Measurements from ENCODE around the gene EFNA5. TPM values are rescaled to one million over a fixed set of nuclear protein-coding genes. Genes with fewer than 3 reads are reported as not detected.

EFNA5 gene
- total RNA-seq, 4 donors from 2014 or later = 1.2 to 22.7 (median 9.4) TPM

DNA sequence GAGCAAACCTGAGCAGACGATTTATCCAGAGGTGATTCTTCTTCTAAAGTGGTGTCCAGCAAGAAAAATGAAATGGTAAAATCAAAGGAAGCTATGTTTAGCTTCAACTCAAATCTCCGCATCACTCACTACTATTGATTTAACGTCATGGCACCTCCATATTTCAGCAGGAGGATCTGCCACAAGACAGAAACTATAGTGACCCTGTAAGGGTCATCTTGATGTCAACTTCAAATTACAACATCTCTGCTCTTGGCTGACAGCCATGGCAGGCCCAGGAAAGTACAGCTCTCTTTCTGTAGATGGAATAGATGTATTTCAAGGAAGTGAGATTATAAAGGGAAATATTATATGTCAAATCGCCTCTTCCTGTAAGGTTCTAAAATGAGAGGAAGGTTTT is 10.1 kb upstream of the EFNA5 start:
- Histone ChIP-seq H3K9me3 (no peaks in the 10 kb centered on the region), H3K4me3 (no peak overlapping the region), H3K36me3 (no peaks in the 10 kb centered on the region), H3K27ac (no peak overlapping the region), H3K4me1 (no peaks in the 10 kb centered on the region), H3K27me3 (no peaks in the 10 kb centered on the region)
- intact Hi-C loops (cut with DNase I; ENCODE audit: low total_unique reads) = no loop called here
- TF ChIP-seq, protein P1, sequence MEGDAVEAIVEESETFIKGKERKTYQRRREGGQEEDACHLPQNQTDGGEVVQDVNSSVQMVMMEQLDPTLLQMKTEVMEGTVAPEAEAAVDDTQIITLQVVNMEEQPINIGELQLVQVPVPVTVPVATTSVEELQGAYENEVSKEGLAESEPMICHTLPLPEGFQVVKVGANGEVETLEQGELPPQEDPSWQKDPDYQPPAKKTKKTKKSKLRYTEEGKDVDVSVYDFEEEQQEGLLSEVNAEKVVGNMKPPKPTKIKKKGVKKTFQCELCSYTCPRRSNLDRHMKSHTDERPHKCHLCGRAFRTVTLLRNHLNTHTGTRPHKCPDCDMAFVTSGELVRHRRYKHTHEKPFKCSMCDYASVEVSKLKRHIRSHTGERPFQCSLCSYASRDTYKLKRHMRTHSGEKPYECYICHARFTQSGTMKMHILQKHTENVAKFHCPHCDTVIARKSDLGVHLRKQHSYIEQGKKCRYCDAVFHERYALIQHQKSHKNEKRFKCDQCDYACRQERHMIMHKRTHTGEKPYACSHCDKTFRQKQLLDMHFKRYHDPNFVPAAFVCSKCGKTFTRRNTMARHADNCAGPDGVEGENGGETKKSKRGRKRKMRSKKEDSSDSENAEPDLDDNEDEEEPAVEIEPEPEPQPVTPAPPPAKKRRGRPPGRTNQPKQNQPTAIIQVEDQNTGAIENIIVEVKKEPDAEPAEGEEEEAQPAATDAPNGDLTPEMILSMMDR (IDR thresholded peaks at IDR 0.05) = no peak
- TF ChIP-seq POLR2A (IDR thresholded peaks at IDR 0.05) = no peak
- no peak for DNase-seq

DNA sequence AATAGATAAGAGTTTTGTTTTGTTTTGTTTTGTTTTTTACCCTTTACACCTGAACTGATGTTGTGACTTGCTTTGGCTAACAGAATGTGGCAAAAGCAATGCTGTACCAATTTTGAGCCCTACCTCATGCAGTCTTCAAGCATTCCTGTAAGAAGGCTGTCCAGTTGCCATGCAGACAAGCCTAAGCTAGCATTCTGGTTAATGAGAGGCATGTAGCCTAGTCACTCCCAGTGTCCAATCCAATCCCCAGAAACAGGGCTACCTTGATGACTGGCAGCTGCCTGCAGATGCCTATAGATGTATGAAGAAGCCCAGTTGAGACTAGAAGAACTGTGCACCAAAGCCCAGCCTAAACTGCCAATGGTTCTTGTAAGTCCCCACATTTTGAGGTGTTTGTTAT is 9.4 kb upstream of the EFNA5 start:
- intact Hi-C loops (cut with DNase I; ENCODE audit: low total_unique reads) = no loop called here

DNA sequence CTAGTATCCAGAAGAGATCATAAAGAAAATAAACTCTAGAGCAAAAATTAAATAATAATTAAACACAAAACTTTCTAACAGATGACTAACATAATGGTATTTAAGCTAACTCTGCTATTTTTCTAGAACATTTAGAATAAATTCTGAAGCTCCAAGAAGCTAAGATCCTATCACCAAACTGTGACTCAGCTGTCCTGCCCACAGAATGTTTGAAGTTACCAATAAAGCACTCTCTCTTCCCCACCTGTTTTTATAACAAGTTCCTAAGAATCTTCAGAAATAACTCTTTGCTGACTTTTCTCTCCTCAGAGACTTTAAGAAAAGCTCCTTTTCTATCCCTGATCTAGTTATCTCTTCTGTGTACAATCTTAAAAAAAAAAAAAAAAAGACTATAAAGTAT is 6.0 kb upstream of the EFNA5 start:
- intact Hi-C loops (cut with DNase I; ENCODE audit: low total_unique reads) = no loop called here
- Histone ChIP-seq H3K9me3 (no peaks in the 10 kb centered on the region), H3K27me3 (no peaks in the 10 kb centered on the region), H3K36me3 (no peaks in the 10 kb centered on the region), H3K4me3 (no peak overlapping the region), H3K27ac (no peak overlapping the region), H3K4me1 (no peaks in the 10 kb centered on the region)
- no peak for DNase-seq
- TF ChIP-seq POLR2A (IDR thresholded peaks at IDR 0.05) = no peak
- TF ChIP-seq, protein P1 (IDR thresholded peaks at IDR 0.05) = no peak

More for the DNA sequence above, 9.4 kb upstream of the EFNA5 start:
- no peak overlapping the region for H3K4me3 ChIP-seq
- no peaks in the 10 kb centered on the region for H3K4me1 ChIP-seq
- H3K27ac ChIP-seq = no peak overlapping the region
- TF ChIP-seq, protein P1 (IDR thresholded peaks at IDR 0.05) = no peak
- TF ChIP-seq POLR2A (IDR thresholded peaks at IDR 0.05) = no peak
- H3K36me3 ChIP-seq = no peaks in the 10 kb centered on the region
- no peaks in the 10 kb centered on the region for H3K27me3 ChIP-seq
- no peak for DNase-seq
- no peaks in the 10 kb centered on the region for H3K9me3 ChIP-seq

DNA sequence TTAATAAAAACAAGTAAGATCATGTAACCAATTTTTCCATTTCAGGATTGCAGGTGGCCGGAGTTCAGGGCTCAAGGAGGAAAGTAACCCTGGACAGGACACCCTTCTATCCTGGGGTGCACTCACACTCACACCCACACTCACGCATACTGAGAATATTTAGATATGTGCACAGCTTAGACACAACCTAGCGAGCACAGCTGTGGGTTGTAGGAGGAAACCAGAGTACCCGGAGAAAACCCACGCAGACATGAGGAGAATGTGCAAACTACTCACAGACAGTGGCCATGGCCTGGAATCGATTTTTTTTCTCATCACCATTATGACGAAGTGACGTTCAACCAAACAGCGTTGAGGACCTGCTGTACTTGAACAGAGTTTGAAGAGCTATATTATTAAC is 4.5 kb upstream of the EFNA5 start:
- Histone ChIP-seq H3K4me3 (no peak overlapping the region), H3K36me3 (no peaks in the 10 kb centered on the region), H3K27me3 (no peaks in the 10 kb centered on the region), H3K27ac (no peak overlapping the region), H3K9me3 (no peaks in the 10 kb centered on the region), H3K4me1 (no peaks in the 10 kb centered on the region)
- no peak for DNase-seq
- no peak for TF ChIP-seq POLR2A (IDR thresholded peaks at IDR 0.05)
- TF ChIP-seq, protein P1 (IDR thresholded peaks at IDR 0.05) = no peak
- intact Hi-C loops (cut with DNase I; ENCODE audit: low total_unique reads) = no loop called here

DNA sequence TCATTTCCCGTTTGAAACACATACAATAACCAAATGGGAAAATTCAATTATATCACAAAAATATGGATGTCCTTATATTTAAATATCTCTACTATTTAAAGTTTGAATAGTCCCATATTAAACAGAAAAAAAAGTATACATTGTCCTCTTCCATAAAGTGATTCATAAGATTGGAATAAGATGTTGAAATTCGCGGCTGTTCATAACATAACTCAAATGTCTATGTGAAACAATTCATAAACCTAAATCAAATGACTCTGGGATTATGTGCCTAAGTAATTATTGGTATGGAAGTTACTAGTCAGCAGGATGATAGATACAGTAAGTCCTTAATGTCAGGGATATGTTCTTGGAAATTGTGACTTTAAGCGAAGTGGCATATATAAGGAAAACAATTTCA is 3.9 kb upstream of the EFNA5 start:
- no peak for TF ChIP-seq POLR2A (IDR thresholded peaks at IDR 0.05)
- TF ChIP-seq, protein P1 (IDR thresholded peaks at IDR 0.05) = no peak
- H3K9me3 ChIP-seq = no peaks in the 10 kb centered on the region
- H3K4me3 ChIP-seq = no peak overlapping the region
- H3K4me1 ChIP-seq = peaks cover 0 to under 1% of the 10 kb centered on the region in 2 donors
- H3K27me3 ChIP-seq = peaks cover 0 to under 1% of the 10 kb centered on the region in 2 donors
- no peaks in the 10 kb centered on the region for H3K36me3 ChIP-seq
- no peak overlapping the region for H3K27ac ChIP-seq
- intact Hi-C loops (cut with DNase I; ENCODE audit: low total_unique reads) = no loop called here
- DNase-seq = no peak

Data from uterus (tissue), 4 donors.